ENCODE data around the gene LACRT.

Gene LACRT

GRCh38 chr12:54604436-54604835 is 30.3 kb downstream of the LACRT start:
- no peaks in the 10 kb centered on the region for H3K36me3 ChIP-seq
- H3K9me3 ChIP-seq (ENCODE audit: severe bottlenecking) = no peaks in the 10 kb centered on the region
- TF ChIP-seq CTCF (IDR thresholded peaks at IDR 0.05; ENCODE audit: low read depth, low read length) = no peak
- H3K27me3 ChIP-seq (ENCODE audit: insufficient read depth, low read depth, severe bottlenecking) = peaks cover 37% of the 10 kb centered on the region
- H3K4me3 ChIP-seq (ENCODE audit: low read depth, low read length) = no peak overlapping the region
- no peak overlapping the region for H3K27ac ChIP-seq
- DNase-seq = no peak

- Histone ChIP-seq H3K36me3 (no peaks in the 10 kb centered on the region), H3K27me3 (ENCODE audit: insufficient read depth, low read depth, severe bottlenecking) (peaks cover 36% of the 10 kb centered on the region), H3K4me3 (ENCODE audit: low read depth, low read length) (no peak overlapping the region), H3K27ac (no peak overlapping the region), H3K9me3 (ENCODE audit: severe bottlenecking) (no peaks in the 10 kb centered on the region)
- DNase-seq = no peak
- no peak for TF ChIP-seq CTCF (IDR thresholded peaks at IDR 0.05; ENCODE audit: low read depth, low read length)
Observed at GRCh38 chr12:54603872-54604271, 30.8 kb downstream of the LACRT start.

GRCh38 chr12:54603173-54603814 is 31.4 kb downstream of the LACRT start:
- TF ChIP-seq CTCF (IDR thresholded peaks at IDR 0.05; ENCODE audit: low read depth, low read length) = peak; percentile 75
- no peaks in the 10 kb centered on the region for H3K9me3 ChIP-seq (ENCODE audit: severe bottlenecking)
- peaks cover 32% of the 10 kb centered on the region for H3K27me3 ChIP-seq (ENCODE audit: insufficient read depth, low read depth, severe bottlenecking)
- no peaks in the 10 kb centered on the region for H3K36me3 ChIP-seq
- peak; percentile 60 for DNase-seq
- H3K27ac ChIP-seq = no peak overlapping the region
- H3K4me3 ChIP-seq (ENCODE audit: low read depth, low read length) = no peak overlapping the region

- H3K27me3 ChIP-seq (ENCODE audit: insufficient read depth, low read depth, severe bottlenecking) = peaks cover 29% of the 10 kb centered on the region
- no peak for DNase-seq
- no peaks in the 10 kb centered on the region for H3K36me3 ChIP-seq
- H3K27ac ChIP-seq = no peak overlapping the region
- H3K4me3 ChIP-seq (ENCODE audit: low read depth, low read length) = no peak overlapping the region
- TF ChIP-seq CTCF (IDR thresholded peaks at IDR 0.05; ENCODE audit: low read depth, low read length) = no peak
- no peaks in the 10 kb centered on the region for H3K9me3 ChIP-seq (ENCODE audit: severe bottlenecking)
Observed at GRCh38 chr12:54602661-54603060, 32.0 kb downstream of the LACRT start.

GRCh38 chr12:54601841-54602240 is 32.9 kb downstream of the LACRT start:
- H3K4me3 ChIP-seq (ENCODE audit: low read depth, low read length) = no peak overlapping the region
- H3K27me3 ChIP-seq (ENCODE audit: insufficient read depth, low read depth, severe bottlenecking) = peaks cover 22% of the 10 kb centered on the region
- no peak overlapping the region for H3K27ac ChIP-seq
- TF ChIP-seq CTCF (IDR thresholded peaks at IDR 0.05; ENCODE audit: low read depth, low read length) = no peak
- H3K36me3 ChIP-seq = no peaks in the 10 kb centered on the region
- H3K9me3 ChIP-seq (ENCODE audit: severe bottlenecking) = no peaks in the 10 kb centered on the region
- no peak for DNase-seq

GRCh38 chr12:54598970-54599369 is 35.7 kb downstream of the LACRT start:
- Histone ChIP-seq H3K9me3 (ENCODE audit: severe bottlenecking) (no peaks in the 10 kb centered on the region), H3K36me3 (no peaks in the 10 kb centered on the region), H3K27ac (no peak overlapping the region), H3K4me3 (ENCODE audit: low read depth, low read length) (no peak overlapping the region), H3K27me3 (ENCODE audit: insufficient read depth, low read depth, severe bottlenecking) (peaks cover 32% of the 10 kb centered on the region)
- TF ChIP-seq CTCF (IDR thresholded peaks at IDR 0.05; ENCODE audit: low read depth, low read length) = no peak
- DNase-seq = no peak

All from WERI-Rb-1 (cell line).